Smooth muscle cell of the brain vasculature (primary cell): ENCODE results near the gene HMGN3.

Experiments used
- DNase-seq: peaks from one replicate; pipeline ENCODE4 v3.0.0-alpha.2; 2012; ENCODE audit warnings: low read depth, low spot score

The HMGN3 gene

GRCh38 chr6:79184641-79185040 is 49.8 kb downstream of the HMGN3 start:
- no peak for DNase-seq

GRCh38 chr6:79184086-79184485 is 50.4 kb downstream of the HMGN3 start:
- DNase-seq: no peak

GRCh38 chr6:79180052-79180451 is 54.4 kb downstream of the HMGN3 start:
- no peak for DNase-seq

GRCh38 chr6:79173378-79173777 is 61.1 kb downstream of the HMGN3 start:
- no peak for DNase-seq

- DNase-seq: no peak
These were observed 63.5 kb downstream of the HMGN3 start for GRCh38 chr6:79170959-79171358.

- no peak for DNase-seq
These were observed 64.1 kb downstream of the HMGN3 start for GRCh38 chr6:79170431-79170830.

- DNase-seq: peak; percentile 6
These were observed 65.8 kb downstream of the HMGN3 start for GRCh38 chr6:79168695-79168980.

GRCh38 chr6:79167931-79168694 is 66.4 kb downstream of the HMGN3 start:
- peak; percentile 9 for DNase-seq

GRCh38 chr6:79159846-79160245 is 74.6 kb downstream of the HMGN3 start:
- DNase-seq: no peak

GRCh38 chr6:79158856-79159516 is 75.5 kb downstream of the HMGN3 start:
- DNase-seq: no peak

GRCh38 chr6:79157961-79158644 is 76.4 kb downstream of the HMGN3 start:
- DNase-seq: no peak

- no peak for DNase-seq
These were observed 82.2 kb downstream of the HMGN3 start for GRCh38 chr6:79152269-79152737.
